IPS-11a (cell line): ENCODE data around the gene HK1.

ENCODE experiments used
- H3K4me3 ChIP-seq: one replicate; pipeline ENCODE4 v1.5.1; 2013; ENCODE audit warnings: low read depth, low read length, control low read depth

HK1 gene

DNA sequence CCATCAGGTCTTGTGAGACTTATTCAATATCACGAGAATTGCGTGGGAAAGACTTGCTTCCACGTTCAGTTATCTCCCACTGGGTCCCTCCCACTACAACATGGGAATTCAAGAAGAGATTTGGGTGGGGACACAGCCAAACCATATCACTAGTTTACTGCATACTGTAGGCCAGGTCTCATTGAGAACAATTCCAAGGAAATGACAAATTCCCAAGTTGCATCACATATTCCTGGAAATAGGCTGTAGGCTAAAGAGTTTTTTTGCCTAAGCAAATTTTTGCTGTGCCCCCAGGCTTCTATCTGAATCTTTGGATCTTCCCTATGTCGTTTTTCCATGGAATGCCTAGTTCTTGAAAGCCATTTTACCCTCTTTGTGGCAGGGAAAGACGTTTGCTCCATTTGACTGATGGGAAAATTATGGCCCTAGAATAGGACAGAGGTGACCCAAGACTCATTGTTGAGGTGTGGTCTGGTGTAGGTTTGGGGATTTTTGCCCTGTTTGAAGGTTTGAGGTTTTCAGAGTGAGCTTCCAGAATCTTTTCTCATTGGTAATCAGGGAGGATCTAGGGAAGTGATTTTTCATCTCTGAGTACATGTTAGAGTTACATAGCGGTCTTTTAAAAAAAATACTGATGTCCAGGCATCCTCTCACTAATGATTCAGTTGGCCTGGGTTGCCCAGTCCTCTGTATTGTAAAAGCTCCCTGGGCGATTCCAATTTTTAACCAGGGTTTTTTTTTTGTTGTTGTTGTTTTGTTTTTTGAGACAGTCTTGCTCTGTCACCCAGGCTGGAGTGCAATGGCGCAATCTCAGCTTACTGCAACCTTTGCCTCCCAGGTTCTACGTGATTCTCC is 94.1 kb downstream of the HK1 start:
- H3K4me3 ChIP-seq = no peak overlapping the region

DNA sequence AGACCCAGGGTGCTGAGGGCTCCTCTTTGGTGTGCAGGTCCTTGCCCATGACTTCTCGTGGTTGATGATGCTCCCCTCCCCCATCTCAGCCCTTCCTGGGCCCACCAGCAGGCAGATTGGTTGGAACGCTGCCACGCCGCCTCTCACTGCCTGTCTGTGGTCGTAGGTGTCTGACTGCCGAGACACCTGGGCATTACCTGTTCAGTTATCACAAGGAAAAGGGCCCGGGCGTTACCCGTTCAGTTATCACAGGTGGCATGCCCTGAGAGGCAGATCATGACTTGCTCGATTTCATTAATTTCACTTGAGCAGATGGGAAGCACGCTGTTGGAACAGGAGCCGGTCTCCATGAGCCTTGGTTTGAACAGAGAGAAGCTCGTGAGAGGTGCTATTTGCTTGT is 95.9 kb downstream of the HK1 start:
- no peak overlapping the region for H3K4me3 ChIP-seq

DNA sequence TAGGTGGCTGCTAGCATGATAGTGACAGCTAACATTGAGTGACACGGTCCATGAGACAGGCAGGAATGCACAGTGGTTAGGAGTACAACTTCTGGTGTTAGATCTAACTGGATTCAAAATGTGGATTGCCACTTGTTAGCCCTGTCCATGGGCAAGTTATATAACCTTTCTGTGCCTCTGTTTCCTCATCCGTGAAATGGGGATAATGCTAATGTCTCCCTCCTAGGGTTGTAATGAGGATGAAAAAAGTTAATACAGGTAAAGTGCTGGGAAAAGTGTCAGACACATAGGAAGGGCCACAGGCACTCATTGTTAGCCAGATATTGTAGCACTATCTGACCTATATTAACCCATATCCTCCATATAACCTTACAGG is 96.6 kb downstream of the HK1 start:
- no peak overlapping the region for H3K4me3 ChIP-seq

DNA sequence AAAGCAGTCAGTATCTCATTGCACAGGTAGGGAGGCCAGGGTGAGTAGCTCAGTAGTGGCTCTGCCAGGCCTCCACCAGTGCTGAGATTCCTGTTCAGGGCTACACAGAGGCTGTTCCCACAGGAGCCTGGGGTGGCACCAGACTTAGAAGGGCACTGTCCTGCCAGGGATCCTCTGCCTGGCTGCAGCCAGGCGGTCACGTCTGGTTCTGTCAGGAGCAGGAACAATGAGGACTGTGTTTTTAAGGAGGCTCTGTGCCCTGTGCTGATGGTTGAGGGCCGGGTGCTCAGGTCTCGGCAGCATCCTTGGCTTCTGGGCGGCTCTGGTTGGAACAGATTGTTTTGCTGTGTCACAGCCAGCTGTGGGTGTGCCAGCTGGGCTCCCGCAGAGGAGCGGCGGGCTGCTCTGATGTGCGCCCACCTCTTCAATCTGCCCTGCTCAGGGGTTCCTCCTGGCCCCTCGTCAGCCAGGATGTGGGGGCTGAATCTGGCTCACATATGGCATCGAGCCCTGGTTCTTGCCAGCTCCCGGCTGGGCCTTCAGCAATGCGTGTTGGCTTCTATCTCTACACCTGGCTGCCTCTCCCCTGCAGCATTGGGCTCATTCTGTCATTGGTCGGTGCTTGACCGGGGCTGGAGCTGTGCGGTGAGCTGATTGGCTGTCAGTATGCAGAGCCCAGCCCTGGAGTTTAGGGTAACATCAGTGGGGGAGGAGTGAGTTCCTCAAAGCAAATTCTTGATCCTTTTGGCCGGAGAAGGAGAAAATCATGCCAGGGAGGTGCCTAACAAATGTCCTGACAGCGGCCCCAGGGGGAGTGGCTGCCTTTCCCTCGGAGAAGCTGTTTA is 97.2 kb downstream of the HK1 start:
- H3K4me3 ChIP-seq = no peak overlapping the region

GRCh38 chr10:69376662-69377061 is 98.4 kb downstream of the HK1 start:
- no peak overlapping the region for H3K4me3 ChIP-seq

DNA sequence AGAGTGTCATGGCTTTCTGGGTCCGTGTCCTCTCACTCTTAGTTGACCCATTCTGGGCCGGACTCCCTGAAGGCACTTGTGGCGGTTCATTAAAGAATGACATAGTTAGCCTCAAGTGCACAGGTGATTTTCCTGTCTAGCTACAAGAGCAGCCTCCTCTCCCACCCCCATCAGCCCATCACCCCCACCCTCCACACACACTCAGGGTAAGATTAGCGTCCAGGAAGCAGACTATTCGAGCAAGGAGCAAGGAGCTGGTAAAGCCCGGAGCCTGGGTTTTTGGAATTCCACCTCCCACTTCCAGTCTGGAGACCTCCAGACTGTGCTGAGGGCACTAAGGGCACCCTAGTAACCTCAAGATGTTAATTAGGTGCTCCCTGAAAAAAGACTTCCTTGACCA is 98.9 kb downstream of the HK1 start:
- no peak overlapping the region for H3K4me3 ChIP-seq

- H3K4me3 ChIP-seq = no peak overlapping the region
Observed at GRCh38 chr10:69377933-69378332, 99.6 kb downstream of the HK1 start.

GRCh38 chr10:69379800-69380199 is 101.5 kb downstream of the HK1 start:
- no peak overlapping the region for H3K4me3 ChIP-seq

DNA sequence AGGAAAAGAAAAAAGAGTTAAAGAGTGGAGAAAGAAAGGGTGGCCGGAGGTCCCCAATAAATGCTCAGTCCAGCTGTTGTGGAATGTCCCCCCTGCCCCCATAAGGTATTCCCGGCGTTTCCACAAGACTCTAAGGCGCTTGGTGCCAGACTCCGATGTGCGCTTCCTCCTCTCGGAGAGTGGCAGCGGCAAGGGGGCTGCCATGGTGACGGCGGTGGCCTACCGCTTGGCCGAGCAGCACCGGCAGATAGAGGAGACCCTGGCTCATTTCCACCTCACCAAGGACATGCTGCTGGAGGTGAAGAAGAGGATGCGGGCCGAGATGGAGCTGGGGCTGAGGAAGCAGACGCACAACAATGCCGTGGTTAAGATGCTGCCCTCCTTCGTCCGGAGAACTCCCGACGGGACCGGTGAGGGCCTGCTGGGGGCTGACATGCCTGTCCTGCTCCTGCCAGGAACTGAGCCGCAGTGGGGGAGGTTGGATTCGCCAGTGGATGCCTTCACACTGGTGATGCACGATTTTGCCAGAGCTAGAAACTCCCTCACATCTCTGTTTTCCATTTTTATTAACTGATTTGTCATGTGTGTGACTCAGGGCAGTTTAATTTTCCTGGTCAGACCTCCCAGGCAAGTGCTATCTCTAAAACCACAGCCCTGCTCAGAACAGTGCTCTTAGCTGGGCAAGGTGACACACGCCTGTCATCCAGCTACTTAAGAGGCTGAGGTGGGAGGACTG is 104.3 kb downstream of the HK1 start:
- no peak overlapping the region for H3K4me3 ChIP-seq

DNA sequence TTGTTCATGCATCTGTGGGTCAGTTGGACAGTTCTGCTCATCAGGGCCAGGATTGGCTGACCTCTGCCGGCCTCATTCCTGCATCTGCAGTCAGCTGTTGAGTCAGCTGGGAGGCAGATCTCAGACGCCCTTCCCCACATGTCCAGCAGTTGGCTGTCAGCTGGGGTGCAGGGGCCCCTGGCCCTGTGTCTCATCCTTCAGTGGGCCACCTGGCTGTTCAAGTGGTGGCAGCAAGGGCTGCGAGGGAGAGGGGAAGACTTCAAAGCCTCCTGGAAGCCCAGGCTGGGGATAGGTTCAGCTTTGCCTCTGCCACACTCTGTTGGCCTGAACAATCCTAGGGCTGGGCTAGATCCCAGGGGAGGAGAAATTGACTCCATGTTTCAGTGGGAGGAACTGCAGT is 105.3 kb downstream of the HK1 start:
- no peak overlapping the region for H3K4me3 ChIP-seq

DNA sequence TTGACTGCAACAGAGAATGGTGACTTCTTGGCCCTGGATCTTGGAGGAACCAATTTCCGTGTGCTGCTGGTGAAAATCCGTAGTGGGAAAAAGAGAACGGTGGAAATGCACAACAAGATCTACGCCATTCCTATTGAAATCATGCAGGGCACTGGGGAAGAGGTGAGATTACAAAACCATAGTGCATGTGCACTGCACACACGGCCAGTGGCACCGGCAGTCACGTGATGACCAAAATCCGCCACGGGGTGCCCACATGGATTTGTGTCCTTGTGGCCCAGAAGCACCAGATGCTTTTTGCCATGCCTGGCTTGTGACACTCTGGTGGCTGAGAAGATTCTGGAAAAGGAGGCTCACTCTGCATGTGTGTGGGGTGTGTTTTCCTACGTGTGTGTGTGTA is 106.0 kb downstream of the HK1 start:
- H3K4me3 ChIP-seq = no peak overlapping the region

DNA sequence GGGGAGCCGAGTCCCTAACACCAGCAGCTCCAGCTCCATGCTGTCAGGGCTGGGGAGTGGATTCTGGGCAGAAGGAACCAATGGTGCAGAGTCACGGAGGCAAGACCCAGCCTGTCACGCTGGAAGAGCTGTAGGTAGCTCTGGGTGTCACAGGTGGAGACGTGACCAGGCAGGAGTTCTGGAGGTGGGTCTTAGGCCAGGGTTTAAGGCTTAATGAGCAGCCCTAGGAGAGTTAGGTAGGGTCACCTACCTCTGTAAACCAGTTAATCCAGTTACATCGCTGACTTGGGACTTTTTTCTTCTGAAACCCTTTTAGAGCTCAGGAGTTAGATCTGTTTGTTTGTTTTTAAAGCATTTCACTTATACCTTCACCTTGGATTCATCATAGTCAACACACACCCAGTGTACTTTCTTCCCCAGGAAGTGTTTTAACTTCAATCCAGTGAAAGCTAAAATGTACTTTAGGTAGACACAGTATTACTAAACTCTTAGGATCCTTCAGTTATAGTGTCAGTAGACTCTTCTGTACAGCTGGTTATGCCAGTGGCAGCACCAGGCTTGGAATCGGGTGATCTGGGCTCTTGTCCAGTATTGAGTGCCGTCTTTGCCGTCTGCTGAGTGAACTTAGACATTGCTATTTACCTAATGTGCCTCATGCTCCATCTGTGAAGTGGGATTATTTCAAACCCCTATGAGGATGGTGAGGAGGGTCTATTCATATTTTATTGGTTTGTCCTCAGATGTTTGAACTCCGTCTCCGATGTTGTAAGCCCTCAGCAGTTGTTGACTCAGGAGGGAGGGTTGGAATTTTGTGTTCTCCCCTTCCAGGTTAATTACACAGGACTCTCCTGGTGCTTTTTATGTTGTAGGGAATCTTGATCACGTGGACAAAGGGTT is 107.4 kb downstream of the HK1 start:
- H3K4me3 ChIP-seq = no peak overlapping the region

DNA sequence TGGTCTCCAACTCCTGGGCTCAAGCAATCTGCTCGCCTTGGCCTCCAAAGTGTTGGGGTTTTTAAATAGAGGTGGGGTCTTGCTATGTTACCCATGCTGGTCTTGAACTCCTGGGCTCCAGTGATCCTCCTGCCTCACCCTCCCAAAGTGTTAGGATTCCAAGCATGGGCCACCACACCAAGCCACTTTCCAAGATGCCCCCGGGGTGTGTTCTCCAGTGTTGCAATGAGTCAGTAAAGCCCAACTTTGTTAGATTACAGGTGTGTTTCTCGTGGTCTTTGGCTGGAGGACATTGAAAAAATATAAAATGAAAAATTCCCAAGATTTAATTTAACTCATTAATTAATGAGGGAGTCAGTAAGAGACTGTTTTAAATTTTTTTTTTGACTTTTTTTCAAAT is 109.2 kb downstream of the HK1 start:
- H3K4me3 ChIP-seq = no peak overlapping the region

DNA sequence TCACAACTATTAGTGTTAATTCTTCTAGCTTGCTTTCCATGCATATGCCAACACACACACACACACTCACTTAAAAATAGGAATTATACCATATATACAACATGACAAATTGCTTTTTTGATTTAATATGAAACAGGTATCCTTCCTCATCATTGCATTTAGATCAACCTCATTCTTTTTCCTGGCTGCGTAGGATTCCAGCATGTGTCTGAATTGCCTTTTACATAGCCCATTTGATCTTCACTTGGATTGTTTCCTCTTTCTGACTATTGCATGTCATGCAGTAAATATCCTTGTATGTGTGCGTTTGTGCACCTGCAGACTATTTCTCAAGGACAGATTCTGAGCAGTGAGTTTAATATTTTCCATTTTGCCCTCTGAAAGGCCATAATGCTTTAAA is 110.2 kb downstream of the HK1 start:
- no peak overlapping the region for H3K4me3 ChIP-seq

DNA sequence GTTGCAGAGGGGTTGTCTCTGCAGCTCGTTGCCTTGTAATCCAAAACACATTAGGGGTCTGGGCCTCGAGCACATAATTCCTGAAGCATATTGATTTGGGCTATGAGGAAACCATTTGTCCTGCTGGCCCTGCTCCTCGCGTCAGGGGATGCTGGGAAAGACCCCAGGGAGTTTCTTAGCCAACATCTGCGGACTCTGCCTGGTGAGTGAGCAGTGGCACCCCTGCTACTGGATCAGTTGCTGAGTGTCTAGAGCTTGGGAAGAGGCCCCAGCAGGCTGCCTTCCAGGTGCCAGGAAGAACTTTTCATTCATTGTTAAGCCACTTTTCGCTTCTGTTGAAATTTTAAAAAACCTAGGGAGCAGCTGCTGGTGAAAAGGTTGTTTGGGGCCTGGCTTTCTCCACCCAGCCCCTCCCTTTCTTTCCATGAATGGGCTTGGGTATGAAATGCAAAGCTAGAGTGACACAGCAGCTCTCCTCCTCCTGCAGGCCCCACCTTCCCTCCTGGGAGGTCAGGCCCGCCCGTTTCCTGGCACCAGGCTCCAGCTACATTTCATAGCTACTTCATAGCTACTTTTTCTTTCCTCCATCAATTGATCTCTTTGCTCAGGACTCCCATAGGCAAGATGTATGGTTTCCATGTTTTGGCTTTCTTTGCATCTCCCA is 111.7 kb downstream of the HK1 start:
- no peak overlapping the region for H3K4me3 ChIP-seq

- no peak overlapping the region for H3K4me3 ChIP-seq
Observed at GRCh38 chr10:69391158-69391557, 112.9 kb downstream of the HK1 start.

GRCh38 chr10:69392481-69393000 is 114.2 kb downstream of the HK1 start:
- no peak overlapping the region for H3K4me3 ChIP-seq

GRCh38 chr10:69394020-69394419 is 115.7 kb downstream of the HK1 start:
- no peak overlapping the region for H3K4me3 ChIP-seq

GRCh38 chr10:69397972-69398371 is 119.7 kb downstream of the HK1 start:
- no peak overlapping the region for H3K4me3 ChIP-seq

DNA sequence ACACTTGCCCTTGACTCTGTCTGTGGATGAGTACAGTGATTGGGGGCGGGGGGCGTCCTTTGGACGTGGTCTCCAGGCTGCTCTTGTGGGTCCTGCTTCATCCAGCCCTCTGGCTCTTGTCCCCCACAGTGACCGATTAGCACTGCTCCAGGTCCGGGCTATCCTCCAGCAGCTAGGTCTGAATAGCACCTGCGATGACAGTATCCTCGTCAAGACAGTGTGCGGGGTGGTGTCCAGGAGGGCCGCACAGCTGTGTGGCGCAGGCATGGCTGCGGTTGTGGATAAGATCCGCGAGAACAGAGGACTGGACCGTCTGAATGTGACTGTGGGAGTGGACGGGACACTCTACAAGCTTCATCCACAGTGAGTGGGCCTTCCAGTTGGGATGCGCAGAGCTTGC is 120.2 kb downstream of the HK1 start:
- no peak overlapping the region for H3K4me3 ChIP-seq
